Measurements from ENCODE around the gene KIRREL2. TPM values are rescaled to one million over a fixed set of nuclear protein-coding genes. Genes with fewer than 3 reads are reported as not detected.

KIRREL2 gene
- total and polyA plus RNA-seq, 9 of the 15 experiments (the other 6 are each of a cell fraction or from before 2014, with no cell fraction given), result 0.01 to 0.12 (median 0.09) TPM; not detected in 4

- in situ Hi-C loops (cut with MboI), result no loop called here
- ChIA-PET POLR2A (interaction anchor here (1.1 to 1.9 kb wide), 3 partner anchors 9 to 123 kb away, joined by 5 to 9 read pairs (median 6); partner anchors contain the start of genes KIRREL2 and LIN37), CTCF (ENCODE audit: low intra/inter-chr PET ratio) (no interaction called here)
- Histone ChIP-seq H3K79me2 (ENCODE audit: control insufficient read depth, insufficient read depth, low read length) (no peaks in the 10 kb centered on the region), H3K4me3 (no peak overlapping the region), H3K27ac (ENCODE audit: extremely low read depth, low read depth, low read length) (no peak overlapping the region), H3K4me2 (ENCODE audit: insufficient read depth, low read length) (no peak overlapping the region), H4K20me1 (replicated peaks; ENCODE audit: control insufficient read depth, insufficient read depth, low read length) (peaks cover 4% of the 10 kb centered on the region; the same call in 1 of the 2 replicates), H3K27me3 (ENCODE audit: control insufficient read depth in 2 of 2, insufficient read depth in 2 of 2, low read length in 2 of 2) (peaks cover 0 to 6% of the 10 kb centered on the region in 2 experiments; a peak in 2 of 5 replicates), H3K9ac (ENCODE audit: insufficient read depth in 1 of 2, low read depth in 2 of 2, low read length in 2 of 2) (no peak overlapping the region; a peak in 1 of 4 replicates), H2AFZ (ENCODE audit: low read depth, low read length) (no peak overlapping the region), H3K9me1 (ENCODE audit: control insufficient read depth, insufficient read depth, low read length) (no peaks in the 10 kb centered on the region), H3K36me3 (ENCODE audit: control insufficient read depth, insufficient read depth, low read length) (no peaks in the 10 kb centered on the region), H3K9me3 (replicated peaks; ENCODE audit: control insufficient read depth, insufficient read depth, low read depth, low read length) (no peaks in the 10 kb centered on the region), H3K4me1 (replicated peaks in 1 of 2; ENCODE audit: control insufficient read depth in 2 of 2, insufficient read depth in 2 of 2, low read length in 2 of 2) (peaks cover 20 to 45% of the 10 kb centered on the region in 2 experiments)
- ATAC-seq (no peak), FAIRE-seq (no peak), DNase-seq (ENCODE audit: extremely low read depth in 1 of 4, low spot score in 3 of 4) (no peak)
- intact Hi-C loops (cut with micrococcal nuclease), result no loop called here
- WGBS (ENCODE audit: insufficient coverage, low coverage, missing lambda C conversion rate), result 81% methylated on average over 9 of the region's 12 CpGs
- BruUV-seq (replicated peaks), result no TSS peak
- TF ChIP-seq ATF4 (CRISPR knock-in tag; IDR thresholded peaks at IDR 0.05) (no peak), ZNF57 (CRISPR knock-in tag; IDR thresholded peaks at IDR 0.05) (no peak), ZBTB12 (CRISPR knock-in tag; IDR thresholded peaks at IDR 0.05) (no peak), CTCFL (IDR thresholded peaks at IDR 0.05; ENCODE audit: borderline replicate concordance, insufficient read depth, low read depth, low read length, poor library complexity, severe bottlenecking) (peak; percentile 10), ZNF274 (IDR thresholded peaks at IDR 0.05; ENCODE audit: borderline replicate concordance, low read depth, low read length) (no peak), PTTG1 (tag; IDR thresholded peaks at IDR 0.05; ENCODE audit: low read depth) (no peak), CTCF (IDR thresholded peaks at IDR 0.05 in 2 of 3, conservative IDR thresholded peaks at IDR 0.05 in 1 of 3; ENCODE audit: insufficient read depth in 2 of 3, low read depth in 1 of 3, low read length in 3 of 3) (no peak), PTBP1 (IDR thresholded peaks at IDR 0.05; ENCODE audit: low read depth, low read length) (no peak), RAD51 (IDR thresholded peaks at IDR 0.05; ENCODE audit: borderline replicate concordance, low read depth) (no peak), IFI16 (CRISPR knock-in tag; IDR thresholded peaks at IDR 0.05) (no peak), FOXJ2 (tag; IDR thresholded peaks at IDR 0.05) (no peak), PRDM10 (IDR thresholded peaks at IDR 0.05; ENCODE audit: partially characterized antibody) (peak; percentile 32)
Measured at GRCh38 chr19:35870798-35871197, 14.1 kb downstream of the KIRREL2 start.
